ES-I3 (cell line): Measurements from ENCODE around the gene PAX2.

Source experiments
- H3K36me3 ChIP-seq: 2 replicates; pipeline ENCODE4 v1.6.1; 2013; ENCODE audit warnings: mild to moderate bottlenecking, low read length, control low read depth, moderate library complexity; ENCODE audit not compliant: insufficient read depth
- H3K4me1 ChIP-seq: 2 replicates; pipeline ENCODE4 v1.6.1; 2013; ENCODE audit warnings: mild to moderate bottlenecking, control low read depth, low read length; ENCODE audit not compliant: insufficient read depth
- H3K9ac ChIP-seq: 2 replicates; pipeline ENCODE4 v1.6.1; 2013; ENCODE audit warnings: low read depth, mild to moderate bottlenecking, low read length, moderate library complexity
- H3K9me3 ChIP-seq: 2 replicates; pipeline ENCODE4 v1.6.1; 2013; ENCODE audit warnings: mild to moderate bottlenecking, low read length, moderate library complexity; ENCODE audit not compliant: control insufficient read depth, insufficient read depth

PAX2 gene

DNA sequence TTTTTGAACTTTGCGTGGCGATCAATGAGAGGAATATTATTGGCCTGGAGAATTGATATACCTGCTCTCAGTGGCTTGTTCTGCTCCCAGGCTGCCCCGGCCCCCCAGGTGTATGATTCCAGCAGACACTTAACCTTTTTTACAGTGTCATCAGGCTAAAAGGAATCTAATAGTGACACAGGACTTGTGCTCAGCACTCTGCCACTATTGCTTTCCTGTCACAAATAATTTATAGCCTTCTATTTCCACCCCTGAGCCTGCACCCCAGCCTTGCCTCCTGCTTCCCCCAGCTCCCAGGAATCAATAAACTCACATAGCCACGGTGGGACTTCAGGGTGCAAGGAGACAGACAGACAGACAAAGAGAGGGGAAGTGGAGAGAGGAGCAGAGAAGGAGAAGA, 28.3 kb downstream of the PAX2 start:
- Histone ChIP-seq H3K9ac (no peak overlapping the region), H3K4me1 (peaks cover 12% of the 10 kb centered on the region), H3K36me3 (no peaks in the 10 kb centered on the region), H3K9me3 (no peaks in the 10 kb centered on the region)

DNA sequence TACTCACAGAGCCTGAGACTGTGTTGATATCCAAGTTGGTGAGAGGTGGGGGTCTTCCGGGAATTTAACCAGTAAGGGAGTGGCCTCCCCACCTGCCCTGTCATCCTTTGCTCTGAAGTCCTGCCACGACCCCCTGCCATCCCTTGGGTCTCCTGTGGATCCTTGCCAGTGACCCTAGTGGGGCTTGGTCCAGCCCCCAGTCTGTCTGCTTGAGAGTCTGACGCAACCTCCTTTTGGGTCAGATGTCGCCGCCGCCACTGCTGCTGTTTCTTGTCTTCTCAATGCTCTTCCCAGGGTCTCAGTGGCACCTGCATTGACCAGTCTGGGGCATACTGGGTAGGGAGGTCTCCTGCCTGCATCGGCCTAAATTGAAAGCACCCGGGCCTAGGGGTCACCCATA, 28.8 kb downstream of the PAX2 start:
- no peak overlapping the region for H3K9ac ChIP-seq
- H3K4me1 ChIP-seq = peaks cover 12% of the 10 kb centered on the region
- no peaks in the 10 kb centered on the region for H3K9me3 ChIP-seq
- H3K36me3 ChIP-seq = no peaks in the 10 kb centered on the region

- Histone ChIP-seq H3K9ac (no peak overlapping the region), H3K4me1 (peaks cover 12% of the 10 kb centered on the region)
Measured at GRCh38 chr10:100774876-100775275, 29.5 kb downstream of the PAX2 start.

GRCh38 chr10:100775386-100775785, 30.0 kb downstream of the PAX2 start:
- Histone ChIP-seq H3K9me3 (no peaks in the 10 kb centered on the region), H3K9ac (no peak overlapping the region), H3K36me3 (no peaks in the 10 kb centered on the region), H3K4me1 (peaks cover 12% of the 10 kb centered on the region)

More at GRCh38 chr10:100774876-100775275, 29.5 kb downstream of the PAX2 start:
- no peaks in the 10 kb centered on the region for H3K9me3 ChIP-seq
- no peaks in the 10 kb centered on the region for H3K36me3 ChIP-seq

DNA sequence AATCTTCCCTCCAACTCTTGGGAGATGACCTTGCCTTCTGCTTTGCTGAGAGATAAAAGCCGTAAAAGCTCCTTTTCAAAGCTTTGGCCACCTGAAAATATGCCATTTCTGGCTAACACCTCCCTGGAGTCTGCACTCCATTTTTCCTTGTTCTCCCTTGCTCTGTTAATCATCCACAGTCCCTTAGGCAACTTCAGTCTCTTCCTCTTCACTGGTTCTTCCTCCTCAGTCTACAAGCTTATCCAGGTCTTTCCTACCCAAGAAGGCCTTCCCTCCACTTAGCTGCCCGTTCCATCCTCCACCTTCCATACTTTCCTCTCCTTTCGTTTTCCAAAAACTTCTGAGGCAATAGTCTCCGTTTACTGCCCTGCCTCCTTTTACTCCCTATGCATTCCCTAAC, 30.5 kb downstream of the PAX2 start:
- H3K36me3 ChIP-seq = no peaks in the 10 kb centered on the region
- H3K9ac ChIP-seq = no peak overlapping the region
- H3K9me3 ChIP-seq = no peaks in the 10 kb centered on the region
- H3K4me1 ChIP-seq = peaks cover 12% of the 10 kb centered on the region

GRCh38 chr10:100776671-100777070, 31.3 kb downstream of the PAX2 start:
- Histone ChIP-seq H3K36me3 (no peaks in the 10 kb centered on the region), H3K9me3 (no peaks in the 10 kb centered on the region), H3K4me1 (peaks cover 12% of the 10 kb centered on the region), H3K9ac (no peak overlapping the region)

DNA sequence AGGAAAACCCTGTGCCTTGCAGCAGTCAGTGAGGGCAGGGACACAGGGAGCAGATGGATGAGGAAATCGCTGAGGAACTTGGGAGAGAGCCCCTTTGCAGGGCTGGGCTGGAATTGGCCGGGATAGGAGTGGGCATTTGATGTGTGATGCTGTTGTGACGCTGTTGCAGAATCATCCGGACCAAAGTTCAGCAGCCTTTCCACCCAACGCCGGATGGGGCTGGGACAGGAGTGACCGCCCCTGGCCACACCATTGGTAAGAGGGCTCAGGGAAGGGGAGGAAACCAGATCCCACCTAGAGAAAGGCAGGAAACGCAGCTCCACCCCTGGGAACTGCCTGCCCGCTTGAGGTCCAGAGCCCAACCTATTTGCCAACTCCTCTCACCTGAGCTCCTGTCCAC, 33.9 kb downstream of the PAX2 start:
- H3K36me3 ChIP-seq = no peaks in the 10 kb centered on the region

DNA sequence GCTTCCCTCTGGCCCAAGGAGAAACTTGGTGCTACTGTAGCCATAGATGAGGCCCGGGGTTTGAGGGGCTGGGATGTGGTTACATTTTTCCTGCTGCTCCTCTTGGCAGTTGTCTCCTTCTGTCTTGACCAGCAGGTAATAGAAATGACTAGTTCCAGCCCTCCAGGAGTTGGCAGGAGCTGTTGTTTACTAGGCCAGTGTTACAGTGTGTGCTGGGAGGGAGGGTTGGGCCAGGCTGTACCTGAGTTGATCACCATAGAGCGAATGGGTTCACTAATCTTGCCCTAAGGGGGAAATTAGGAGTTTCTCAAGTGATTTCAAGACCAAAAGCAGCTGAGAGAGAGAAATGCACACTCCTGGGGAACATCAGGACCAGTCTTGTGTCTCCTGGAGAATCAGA, 34.9 kb downstream of the PAX2 start:
- Histone ChIP-seq H3K36me3 (no peaks in the 10 kb centered on the region), H3K9ac (no peak overlapping the region), H3K9me3 (no peaks in the 10 kb centered on the region), H3K4me1 (peaks cover 9% of the 10 kb centered on the region)

More for the DNA sequence above, 33.9 kb downstream of the PAX2 start:
- Histone ChIP-seq H3K9ac (no peak overlapping the region), H3K9me3 (no peaks in the 10 kb centered on the region), H3K4me1 (peaks cover 12% of the 10 kb centered on the region)

DNA sequence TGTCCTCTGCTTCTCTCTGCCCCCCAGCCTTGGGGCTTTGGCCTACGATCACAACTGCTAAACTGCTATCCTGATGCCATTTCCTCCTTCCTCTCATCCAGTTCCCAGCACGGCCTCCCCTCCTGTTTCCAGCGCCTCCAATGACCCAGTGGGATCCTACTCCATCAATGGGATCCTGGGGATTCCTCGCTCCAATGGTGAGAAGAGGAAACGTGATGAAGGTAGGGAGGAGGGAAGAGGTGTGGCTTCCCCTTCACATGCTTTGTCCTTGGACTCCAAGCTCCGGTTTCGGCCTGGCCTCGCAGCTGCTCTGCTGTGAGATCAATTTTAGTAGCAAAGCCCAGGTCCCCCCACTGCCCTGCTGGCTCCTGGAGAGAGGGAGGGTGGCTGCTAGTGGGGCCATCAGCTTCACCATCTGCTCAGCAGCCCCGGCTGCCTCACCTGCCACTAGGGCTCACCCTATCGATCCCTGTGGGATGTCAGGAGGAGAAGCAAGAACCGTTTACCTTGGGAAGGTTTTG, 35.8 kb downstream of the PAX2 start:
- Histone ChIP-seq H3K9me3 (no peaks in the 10 kb centered on the region), H3K9ac (no peak overlapping the region), H3K36me3 (no peaks in the 10 kb centered on the region), H3K4me1 (peaks cover 5% of the 10 kb centered on the region)

DNA sequence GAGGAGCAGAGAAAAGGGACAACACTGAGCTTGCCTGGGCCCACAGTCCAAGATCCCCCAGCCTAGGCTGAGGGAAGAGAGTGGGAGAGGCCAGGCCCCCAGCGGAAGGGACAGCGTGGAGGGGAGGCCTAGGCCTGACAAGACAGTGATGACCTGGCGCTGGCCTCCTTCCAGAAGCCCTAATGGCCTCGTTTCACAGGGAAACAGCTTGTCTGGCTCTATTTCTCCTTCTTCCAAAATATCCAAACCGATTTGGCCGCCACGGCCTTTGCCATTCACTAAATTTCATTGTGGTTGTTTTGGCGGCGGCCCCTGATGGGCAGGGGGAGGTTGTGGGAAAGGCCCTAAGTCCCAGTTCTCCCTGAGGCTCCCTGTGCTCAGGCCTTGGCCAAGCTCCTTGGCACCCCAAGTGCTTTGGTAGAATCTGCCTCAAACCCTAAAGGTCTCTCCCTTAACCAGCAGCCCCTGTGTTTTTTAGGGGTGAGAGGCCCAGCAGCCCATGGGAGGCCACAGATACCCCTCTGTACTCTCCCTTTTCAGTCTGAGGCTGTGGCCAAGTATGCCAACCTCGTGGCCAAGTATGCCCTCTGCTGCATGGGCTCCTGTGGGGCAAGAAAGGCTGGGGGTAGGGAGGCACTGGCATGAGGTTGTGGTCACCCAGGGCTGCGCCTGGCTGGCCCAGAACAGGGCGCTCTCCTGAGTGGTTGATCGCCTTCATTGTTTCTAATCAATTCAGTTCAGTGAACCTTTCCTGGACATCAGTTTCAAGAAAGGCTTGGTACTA, 37.3 kb downstream of the PAX2 start:
- no peaks in the 10 kb centered on the region for H3K9me3 ChIP-seq
- peaks cover 8% of the 10 kb centered on the region; the same call in 1 of the 2 replicates for H3K4me1 ChIP-seq
- no peak overlapping the region for H3K9ac ChIP-seq
- H3K36me3 ChIP-seq = no peaks in the 10 kb centered on the region

DNA sequence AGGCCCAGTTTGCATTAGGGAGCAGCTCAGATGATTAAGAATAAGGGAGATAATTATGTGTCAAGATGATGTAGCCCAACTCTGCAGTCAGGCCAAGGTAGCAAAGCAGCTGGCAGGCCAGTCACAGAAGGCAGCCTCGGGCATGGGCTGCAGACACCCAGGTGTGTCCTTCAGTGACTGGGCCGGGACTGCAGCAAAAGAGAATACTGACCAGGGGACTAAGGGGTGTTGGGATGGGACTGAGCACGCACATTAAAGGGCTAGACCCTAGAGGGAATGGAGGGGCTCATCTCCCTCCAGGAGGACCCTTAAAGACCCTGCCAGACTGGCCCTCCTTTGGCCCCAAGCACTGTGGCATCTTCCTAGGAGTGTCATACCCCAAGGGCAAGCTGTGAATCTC, 38.7 kb downstream of the PAX2 start:
- peaks cover 17% of the 10 kb centered on the region; the same call in 1 of the 2 replicates for H3K4me1 ChIP-seq
- no peaks in the 10 kb centered on the region for H3K36me3 ChIP-seq

GRCh38 chr10:100786591-100786990, 41.2 kb downstream of the PAX2 start:
- Histone ChIP-seq H3K36me3 (no peaks in the 10 kb centered on the region), H3K9me3 (no peaks in the 10 kb centered on the region), H3K9ac (no peak overlapping the region), H3K4me1 (peaks cover 22% of the 10 kb centered on the region; the same call in 1 of the 2 replicates)

More for the DNA sequence above, 38.7 kb downstream of the PAX2 start:
- Histone ChIP-seq H3K9me3 (no peaks in the 10 kb centered on the region), H3K9ac (no peak overlapping the region)

- H3K9me3 ChIP-seq = no peaks in the 10 kb centered on the region
- H3K9ac ChIP-seq = no peak overlapping the region
- no peaks in the 10 kb centered on the region for H3K36me3 ChIP-seq
- peaks cover 29% of the 10 kb centered on the region for H3K4me1 ChIP-seq
Measured at GRCh38 chr10:100788002-100788903, 42.9 kb downstream of the PAX2 start.

DNA sequence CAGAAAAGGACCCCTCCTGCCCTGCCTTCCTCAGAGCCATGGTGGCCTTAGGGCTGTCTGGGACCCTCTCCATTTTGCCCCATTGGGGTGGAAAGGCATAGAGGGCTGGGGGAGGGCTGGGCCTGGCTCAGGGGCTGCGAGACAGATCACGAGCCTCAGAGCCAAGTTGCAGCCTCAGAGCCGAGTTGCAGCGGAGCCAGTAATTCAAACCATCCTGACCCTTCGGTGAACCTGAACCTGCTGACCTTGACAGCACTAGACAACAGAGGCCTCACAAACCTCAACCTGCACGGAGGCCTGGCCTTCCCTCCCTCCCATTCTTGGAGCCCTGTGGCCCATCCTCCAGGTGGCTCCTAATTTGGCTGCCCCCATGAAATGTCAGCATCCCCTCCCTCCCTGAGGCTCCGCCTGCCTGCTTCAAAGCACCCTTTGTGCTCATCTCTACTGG, 45.4 kb downstream of the PAX2 start:
- Histone ChIP-seq H3K9me3 (no peaks in the 10 kb centered on the region), H3K4me1 (peaks cover 37% of the 10 kb centered on the region), H3K9ac (no peak overlapping the region), H3K36me3 (no peaks in the 10 kb centered on the region)
